GM12874 (cell line): ENCODE measurements around the gene MBNL1.

Source experiments
- TF ChIP-seq, protein P1 (sequence below): IDR thresholded peaks from 2 replicates; pipeline ENCODE4 v1.5.1; 2011; ENCODE audit warnings: low read depth, mild to moderate bottlenecking, control low read depth, low read length, moderate library complexity; ENCODE audit not compliant: insufficient read depth

Gene MBNL1

DNA sequence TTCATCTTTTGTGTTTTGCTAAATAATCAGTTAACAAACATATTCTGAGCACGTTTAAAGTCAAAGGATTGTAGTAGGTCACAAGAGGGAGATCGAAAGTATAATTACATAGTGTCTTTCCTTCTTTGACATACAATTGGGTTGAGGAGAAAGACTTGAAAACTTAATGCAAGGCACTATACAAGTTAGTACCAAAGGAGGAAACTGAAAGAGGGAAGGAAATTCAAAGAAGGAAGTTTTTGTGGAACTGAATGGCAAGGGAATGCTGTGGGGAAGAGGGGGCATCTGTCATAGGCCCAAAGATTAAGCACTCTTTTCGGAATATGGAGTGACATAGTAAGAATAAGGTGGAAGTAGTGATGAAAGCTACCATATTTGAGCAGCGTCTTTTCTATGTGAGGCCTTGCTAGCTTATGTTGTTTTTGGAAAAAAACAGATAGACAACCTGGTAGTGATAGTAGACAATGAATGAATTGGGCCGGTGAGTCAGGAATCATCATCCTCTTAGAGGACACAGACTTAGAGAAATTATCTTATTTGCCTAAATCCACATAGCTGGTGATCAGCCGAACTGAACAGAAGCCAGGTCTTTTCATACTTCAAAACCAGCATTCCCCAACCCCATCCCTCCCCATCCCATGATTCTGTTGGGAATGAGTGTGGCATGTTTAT, 10.2 kb downstream of the MBNL1 start:
- TF ChIP-seq, protein P1, sequence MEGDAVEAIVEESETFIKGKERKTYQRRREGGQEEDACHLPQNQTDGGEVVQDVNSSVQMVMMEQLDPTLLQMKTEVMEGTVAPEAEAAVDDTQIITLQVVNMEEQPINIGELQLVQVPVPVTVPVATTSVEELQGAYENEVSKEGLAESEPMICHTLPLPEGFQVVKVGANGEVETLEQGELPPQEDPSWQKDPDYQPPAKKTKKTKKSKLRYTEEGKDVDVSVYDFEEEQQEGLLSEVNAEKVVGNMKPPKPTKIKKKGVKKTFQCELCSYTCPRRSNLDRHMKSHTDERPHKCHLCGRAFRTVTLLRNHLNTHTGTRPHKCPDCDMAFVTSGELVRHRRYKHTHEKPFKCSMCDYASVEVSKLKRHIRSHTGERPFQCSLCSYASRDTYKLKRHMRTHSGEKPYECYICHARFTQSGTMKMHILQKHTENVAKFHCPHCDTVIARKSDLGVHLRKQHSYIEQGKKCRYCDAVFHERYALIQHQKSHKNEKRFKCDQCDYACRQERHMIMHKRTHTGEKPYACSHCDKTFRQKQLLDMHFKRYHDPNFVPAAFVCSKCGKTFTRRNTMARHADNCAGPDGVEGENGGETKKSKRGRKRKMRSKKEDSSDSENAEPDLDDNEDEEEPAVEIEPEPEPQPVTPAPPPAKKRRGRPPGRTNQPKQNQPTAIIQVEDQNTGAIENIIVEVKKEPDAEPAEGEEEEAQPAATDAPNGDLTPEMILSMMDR: no peak

DNA sequence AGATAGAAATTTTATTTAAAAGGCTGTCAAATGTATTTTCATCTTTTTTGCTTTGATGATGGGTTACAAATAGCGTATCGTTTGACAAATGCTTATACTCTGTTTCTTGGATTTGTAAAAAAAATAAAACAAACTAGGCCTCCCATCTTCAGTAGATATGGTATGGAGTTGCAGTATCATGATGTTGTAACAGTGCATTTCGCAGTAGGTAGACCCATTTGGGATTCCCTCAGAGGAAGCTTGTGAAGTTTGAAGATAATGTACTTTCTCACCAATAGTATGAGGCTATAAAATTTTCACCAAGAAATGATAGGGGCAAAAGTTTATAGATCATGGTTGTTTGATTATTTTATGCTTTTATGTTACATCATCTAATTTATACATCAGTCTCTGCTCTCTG, 10.8 kb downstream of the MBNL1 start:
- TF ChIP-seq, protein P1: no peak

GRCh38 chr3:152280539-152280938, 11.8 kb downstream of the MBNL1 start:
- TF ChIP-seq, protein P1: no peak

DNA sequence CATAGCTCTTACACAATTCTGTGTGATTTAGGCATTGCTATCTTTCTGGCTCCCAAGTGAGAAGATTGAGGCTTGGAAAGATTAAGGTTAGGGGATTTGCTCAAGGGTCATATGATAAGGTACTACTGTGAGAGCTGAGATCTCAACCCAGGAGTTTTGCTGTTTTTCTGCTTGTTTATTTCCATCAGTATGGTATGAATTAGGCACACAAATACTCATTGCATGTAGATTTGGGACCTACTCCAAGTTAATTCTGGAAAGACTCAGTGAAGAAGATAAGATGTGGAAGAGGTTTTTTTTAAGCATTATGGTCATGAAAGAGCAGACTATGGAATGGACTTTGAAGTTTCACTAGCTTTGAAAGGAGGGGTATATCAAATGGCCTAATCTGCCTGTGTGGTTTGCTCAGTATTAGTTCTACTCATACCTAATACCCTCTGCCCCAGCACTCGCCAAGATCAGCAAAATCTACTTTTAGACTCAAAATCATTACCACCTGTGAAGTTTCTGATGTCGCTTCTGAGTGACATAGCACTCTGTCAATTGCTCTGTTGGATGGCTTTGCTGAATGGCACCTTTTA, 12.5 kb downstream of the MBNL1 start:
- TF ChIP-seq, protein P1: no peak

- TF ChIP-seq, protein P1: no peak
Observed at GRCh38 chr3:152282813-152283212, 14.1 kb downstream of the MBNL1 start.

- TF ChIP-seq, protein P1: no peak
Observed at GRCh38 chr3:152283492-152284381, 15.0 kb downstream of the MBNL1 start.

GRCh38 chr3:152284906-152285305, 16.2 kb downstream of the MBNL1 start:
- TF ChIP-seq, protein P1: no peak
